GM06990 (cell line): ENCODE data around the gene ABCD2.

Experiments
- DNase-seq: peaks from one replicate; pipeline ENCODE4 v3.0.0-alpha.2; 2011; ENCODE audit not compliant: insufficient read length; ENCODE audit errors: extremely low read depth
- H3K27me3 ChIP-seq: replicated peaks from 2 replicates; pipeline ENCODE4 v1.6.0; 2011; ENCODE audit warnings: low read length; ENCODE audit not compliant: control insufficient read depth, insufficient read depth
- H3K36me3 ChIP-seq: 2 replicates; pipeline ENCODE4 v1.5.1; 2011; ENCODE audit warnings: low read length; ENCODE audit not compliant: control insufficient read depth, insufficient read depth
- H3K4me3 ChIP-seq: replicated peaks from 2 replicates; pipeline ENCODE4 v1.5.1; 2011; ENCODE audit warnings: low read depth, mild to moderate bottlenecking, control low read depth, low read length
- CTCF ChIP-seq: IDR thresholded peaks from 2 replicates; pipeline ENCODE4 v1.5.1; 2011; ENCODE audit warnings: low read length, control low read depth, mild to moderate bottlenecking, inconsistent platforms; ENCODE audit not compliant: insufficient read depth, poor library complexity, severe bottlenecking

The ABCD2 gene

DNA sequence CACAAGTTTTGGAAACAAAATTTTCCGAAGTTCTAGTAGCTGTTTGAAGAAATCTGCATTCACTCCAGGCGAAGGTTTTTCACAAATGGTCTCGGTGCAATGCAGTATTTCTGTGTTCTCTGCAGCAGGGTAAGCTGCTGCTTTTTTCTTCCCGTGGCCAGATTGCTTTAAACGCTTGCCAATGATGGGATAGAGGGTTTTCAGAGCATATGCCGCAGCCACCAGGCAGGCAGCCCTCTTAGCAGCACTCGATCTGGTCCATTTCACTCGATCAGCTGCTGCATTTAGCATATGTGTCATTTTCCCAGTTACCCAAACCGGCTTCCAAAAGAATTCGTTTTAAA is 315 bp downstream of the ABCD2 start:
- Histone ChIP-seq H3K36me3 (no peaks in the 10 kb centered on the region), H3K27me3 (no peaks in the 10 kb centered on the region), H3K4me3 (peak overlapping the region; percentile 84)
- no peak for TF ChIP-seq CTCF
- no peak for DNase-seq

- Histone ChIP-seq H3K27me3 (no peaks in the 10 kb centered on the region), H3K36me3 (no peaks in the 10 kb centered on the region), H3K4me3 (peak overlapping the region; percentile 84)
- DNase-seq: no peak
- TF ChIP-seq CTCF: no peak
Observed at GRCh38 chr12:39618701-39619100, 902 bp downstream of the ABCD2 start.

DNA sequence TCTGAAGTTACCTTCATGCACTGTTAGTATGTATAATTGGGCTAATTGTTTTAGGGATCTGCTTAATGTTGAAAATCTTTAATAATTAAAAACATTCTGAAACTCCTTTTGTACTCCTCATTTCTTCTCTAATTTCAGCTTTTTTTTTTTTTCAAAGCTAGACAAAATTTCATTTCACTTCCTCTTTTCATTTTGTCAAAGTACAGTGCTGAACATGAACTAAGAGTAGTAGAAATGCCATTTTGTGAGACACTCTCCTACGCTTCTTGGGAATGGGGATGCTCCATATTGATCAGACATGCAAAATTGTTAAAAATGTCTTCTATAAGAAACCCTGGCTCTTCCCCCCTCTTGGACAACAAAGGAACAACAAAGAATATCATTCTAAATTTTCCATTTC is 1.7 kb downstream of the ABCD2 start:
- peak; percentile 69 for DNase-seq
- TF ChIP-seq CTCF: no peak
- peak overlapping the region; percentile 84 for H3K4me3 ChIP-seq
- no peaks in the 10 kb centered on the region for H3K36me3 ChIP-seq
- no peaks in the 10 kb centered on the region for H3K27me3 ChIP-seq

DNA sequence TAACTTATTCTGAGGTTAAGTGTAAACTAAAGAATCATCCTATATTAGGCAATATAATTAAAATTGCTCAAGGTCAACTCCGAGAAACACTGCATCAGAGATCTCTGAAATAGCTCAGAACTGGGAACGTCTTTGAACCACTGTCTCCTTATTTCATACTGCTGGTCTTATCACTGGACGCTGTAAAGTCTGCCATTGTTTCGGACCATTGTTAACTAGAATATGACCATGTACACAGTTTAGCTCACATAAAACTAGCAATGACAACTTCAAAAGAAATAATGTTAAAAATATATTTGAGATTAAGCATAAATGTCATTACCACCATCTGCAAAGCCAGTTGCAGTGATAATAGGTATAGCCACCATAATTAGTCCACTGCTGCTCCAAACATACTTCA is 2.9 kb downstream of the ABCD2 start:
- peak overlapping the region; percentile 84 for H3K4me3 ChIP-seq
- no peaks in the 10 kb centered on the region for H3K36me3 ChIP-seq
- no peaks in the 10 kb centered on the region for H3K27me3 ChIP-seq
- TF ChIP-seq CTCF: no peak
- DNase-seq: no peak

- TF ChIP-seq CTCF: no peak
- DNase-seq: no peak
- peak overlapping the region; percentile 84 for H3K4me3 ChIP-seq
- H3K36me3 ChIP-seq: no peaks in the 10 kb centered on the region
- no peaks in the 10 kb centered on the region for H3K27me3 ChIP-seq
Observed at GRCh38 chr12:39616251-39616650, 3.4 kb downstream of the ABCD2 start.

- TF ChIP-seq CTCF: no peak
- Histone ChIP-seq H3K4me3 (no peak overlapping the region), H3K36me3 (no peaks in the 10 kb centered on the region), H3K27me3 (no peaks in the 10 kb centered on the region)
- DNase-seq: no peak
Observed at GRCh38 chr12:39613525-39613924, 6.1 kb downstream of the ABCD2 start.
